GM23248 (cell line): ENCODE results near the gene KCND3.

Experiments
- EZH2 ChIP-seq: fragments of 200-600 bp; sonication (generic); IDR thresholded peaks from 2 replicates; pipeline ENCODE4 v1.6.1; 2018; ENCODE audit warnings: antibody characterized with exemption, mild to moderate bottlenecking; ENCODE audit not compliant: insufficient read depth, poor library complexity, severe bottlenecking
- EZH2phosphoT487 ChIP-seq: fragments of 200-600 bp; sonication (generic); IDR thresholded peaks from 2 replicates; pipeline ENCODE4 v1.6.1; 2018; ENCODE audit warnings: antibody characterized with exemption, moderate library complexity, mild to moderate bottlenecking, low read depth; ENCODE audit not compliant: insufficient read depth

DNA sequence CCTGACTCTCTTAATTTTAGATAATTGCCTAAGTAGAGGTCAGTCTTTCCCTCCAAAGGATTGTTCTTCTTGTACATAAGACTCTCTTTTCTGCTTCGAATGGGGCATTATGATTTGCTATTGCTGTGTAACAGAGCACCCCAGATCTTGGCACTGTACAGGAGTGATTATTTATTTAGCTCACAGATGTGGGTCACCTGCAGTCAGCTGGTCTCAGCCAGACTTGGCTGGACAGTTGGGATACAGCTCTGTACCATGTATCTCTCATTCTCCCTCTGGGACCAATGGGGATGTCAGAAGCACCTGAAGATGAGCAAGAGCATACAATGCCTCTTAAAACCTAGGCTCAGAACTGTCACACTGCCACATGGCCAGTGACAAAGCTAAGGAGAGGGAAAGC lies 23.4 kb upstream of the KCND3 start:
- TF ChIP-seq EZH2 (no peak), EZH2phosphoT487 (no peak)
